ENCODE data around the gene ATP8A2.
"Not testable (repeated sequence)": the region's sequence is repeated elsewhere in the genome, so short reads cannot be mapped to it uniquely, and the experiment has no call there.

ATP8A2 gene

GRCh38 chr13:25790137-25790536 is 418.4 kb downstream of the ATP8A2 start:
- not testable (repeated sequence) for H3K79me2 ChIP-seq (ENCODE audit: control insufficient read depth, insufficient read depth, low read length, unreplicated experiment); H2AFZ ChIP-seq (ENCODE audit: low read length, unreplicated experiment); H3K27ac ChIP-seq (ENCODE audit: low read depth, low read length); H3K4me3 ChIP-seq (ENCODE audit: low read depth, low read length); H3K27me3 ChIP-seq (ENCODE audit: insufficient read depth, low read length); H3K36me3 ChIP-seq (ENCODE audit: insufficient read depth, low read length); H3K4me1 ChIP-seq (ENCODE audit: control insufficient read depth, insufficient read depth, low read length, unreplicated experiment)

GRCh38 chr13:25795277-25795676 is 423.5 kb downstream of the ATP8A2 start:
- no peak overlapping the region for H3K27ac ChIP-seq (ENCODE audit: low read depth, low read length)
- H3K27me3 ChIP-seq (ENCODE audit: insufficient read depth, low read length), result no peaks in the 10 kb centered on the region
- no peaks in the 10 kb centered on the region for H3K79me2 ChIP-seq (ENCODE audit: control insufficient read depth, insufficient read depth, low read length, unreplicated experiment)
- no peak overlapping the region for H3K4me3 ChIP-seq (ENCODE audit: low read depth, low read length)
- H3K36me3 ChIP-seq (ENCODE audit: insufficient read depth, low read length), result no peaks in the 10 kb centered on the region
- H2AFZ ChIP-seq (ENCODE audit: low read length, unreplicated experiment), result no peak overlapping the region
- H3K4me1 ChIP-seq (ENCODE audit: control insufficient read depth, insufficient read depth, low read length, unreplicated experiment), result no peaks in the 10 kb centered on the region

GRCh38 chr13:25796474-25796873 is 424.7 kb downstream of the ATP8A2 start:
- no peaks in the 10 kb centered on the region for H3K27me3 ChIP-seq (ENCODE audit: insufficient read depth, low read length)
- no peak overlapping the region for H2AFZ ChIP-seq (ENCODE audit: low read length, unreplicated experiment)
- H3K36me3 ChIP-seq (ENCODE audit: insufficient read depth, low read length), result no peaks in the 10 kb centered on the region
- no peak overlapping the region for H3K4me3 ChIP-seq (ENCODE audit: low read depth, low read length)
- no peaks in the 10 kb centered on the region for H3K4me1 ChIP-seq (ENCODE audit: control insufficient read depth, insufficient read depth, low read length, unreplicated experiment)
- no peaks in the 10 kb centered on the region for H3K79me2 ChIP-seq (ENCODE audit: control insufficient read depth, insufficient read depth, low read length, unreplicated experiment)
- no peak overlapping the region for H3K27ac ChIP-seq (ENCODE audit: low read depth, low read length)

- H3K79me2 ChIP-seq (ENCODE audit: control insufficient read depth, insufficient read depth, low read length, unreplicated experiment), result no peaks in the 10 kb centered on the region
- H3K4me1 ChIP-seq (ENCODE audit: control insufficient read depth, insufficient read depth, low read length, unreplicated experiment), result no peaks in the 10 kb centered on the region
- H3K36me3 ChIP-seq (ENCODE audit: insufficient read depth, low read length), result no peaks in the 10 kb centered on the region
- H2AFZ ChIP-seq (ENCODE audit: low read length, unreplicated experiment), result no peak overlapping the region
- H3K27ac ChIP-seq (ENCODE audit: low read depth, low read length), result no peak overlapping the region
- H3K4me3 ChIP-seq (ENCODE audit: low read depth, low read length), result no peak overlapping the region
- H3K27me3 ChIP-seq (ENCODE audit: insufficient read depth, low read length), result peaks cover 6% of the 10 kb centered on the region; the same call in 1 of the 2 replicates
These were observed 427.2 kb downstream of the ATP8A2 start for GRCh38 chr13:25798998-25799397.

- H3K36me3 ChIP-seq (ENCODE audit: insufficient read depth, low read length), result no peaks in the 10 kb centered on the region
- H3K4me3 ChIP-seq (ENCODE audit: low read depth, low read length), result no peak overlapping the region
- no peaks in the 10 kb centered on the region for H3K79me2 ChIP-seq (ENCODE audit: control insufficient read depth, insufficient read depth, low read length, unreplicated experiment)
- no peak overlapping the region for H2AFZ ChIP-seq (ENCODE audit: low read length, unreplicated experiment)
- H3K4me1 ChIP-seq (ENCODE audit: control insufficient read depth, insufficient read depth, low read length, unreplicated experiment), result no peaks in the 10 kb centered on the region
- H3K27ac ChIP-seq (ENCODE audit: low read depth, low read length), result no peak overlapping the region
- H3K27me3 ChIP-seq (ENCODE audit: insufficient read depth, low read length), result peaks cover 7% of the 10 kb centered on the region; the same call in 1 of the 2 replicates
These were observed 428.7 kb downstream of the ATP8A2 start for GRCh38 chr13:25800523-25800922.

- Histone ChIP-seq H3K4me1 (ENCODE audit: control insufficient read depth, insufficient read depth, low read length, unreplicated experiment) (no peaks in the 10 kb centered on the region), H3K4me3 (ENCODE audit: low read depth, low read length) (no peak overlapping the region), H3K27ac (ENCODE audit: low read depth, low read length) (no peak overlapping the region), H3K36me3 (ENCODE audit: insufficient read depth, low read length) (no peaks in the 10 kb centered on the region), H3K27me3 (ENCODE audit: insufficient read depth, low read length) (peaks cover 7% of the 10 kb centered on the region; the same call in 1 of the 2 replicates), H3K79me2 (ENCODE audit: control insufficient read depth, insufficient read depth, low read length, unreplicated experiment) (no peaks in the 10 kb centered on the region), H2AFZ (ENCODE audit: low read length, unreplicated experiment) (no peak overlapping the region)
These were observed 430.8 kb downstream of the ATP8A2 start for GRCh38 chr13:25802579-25802978.

GRCh38 chr13:25803641-25804040 is 431.9 kb downstream of the ATP8A2 start:
- H2AFZ ChIP-seq (ENCODE audit: low read length, unreplicated experiment), result no peak overlapping the region
- H3K27me3 ChIP-seq (ENCODE audit: insufficient read depth, low read length), result peaks cover 7% of the 10 kb centered on the region; the same call in 1 of the 2 replicates
- no peak overlapping the region for H3K27ac ChIP-seq (ENCODE audit: low read depth, low read length)
- no peaks in the 10 kb centered on the region for H3K79me2 ChIP-seq (ENCODE audit: control insufficient read depth, insufficient read depth, low read length, unreplicated experiment)
- H3K36me3 ChIP-seq (ENCODE audit: insufficient read depth, low read length), result no peaks in the 10 kb centered on the region
- no peak overlapping the region for H3K4me3 ChIP-seq (ENCODE audit: low read depth, low read length)
- H3K4me1 ChIP-seq (ENCODE audit: control insufficient read depth, insufficient read depth, low read length, unreplicated experiment), result no peaks in the 10 kb centered on the region

GRCh38 chr13:25806264-25806974 is 434.6 kb downstream of the ATP8A2 start:
- Histone ChIP-seq H3K4me1 (ENCODE audit: control insufficient read depth, insufficient read depth, low read length, unreplicated experiment) (no peaks in the 10 kb centered on the region), H2AFZ (ENCODE audit: low read length, unreplicated experiment) (no peak overlapping the region), H3K4me3 (ENCODE audit: low read depth, low read length) (no peak overlapping the region), H3K79me2 (ENCODE audit: control insufficient read depth, insufficient read depth, low read length, unreplicated experiment) (no peaks in the 10 kb centered on the region), H3K27ac (ENCODE audit: low read depth, low read length) (no peak overlapping the region), H3K27me3 (ENCODE audit: insufficient read depth, low read length) (peaks cover 7% of the 10 kb centered on the region; the same call in 1 of the 2 replicates), H3K36me3 (ENCODE audit: insufficient read depth, low read length) (no peaks in the 10 kb centered on the region)

GRCh38 chr13:25807562-25807961 is 435.8 kb downstream of the ATP8A2 start:
- Histone ChIP-seq H3K4me1 (ENCODE audit: control insufficient read depth, insufficient read depth, low read length, unreplicated experiment) (no peaks in the 10 kb centered on the region), H3K27me3 (ENCODE audit: insufficient read depth, low read length) (peaks cover 7% of the 10 kb centered on the region; the same call in 1 of the 2 replicates), H2AFZ (ENCODE audit: low read length, unreplicated experiment) (no peak overlapping the region), H3K4me3 (ENCODE audit: low read depth, low read length) (no peak overlapping the region), H3K36me3 (ENCODE audit: insufficient read depth, low read length) (no peaks in the 10 kb centered on the region), H3K79me2 (ENCODE audit: control insufficient read depth, insufficient read depth, low read length, unreplicated experiment) (no peaks in the 10 kb centered on the region), H3K27ac (ENCODE audit: low read depth, low read length) (no peak overlapping the region)

- Histone ChIP-seq H3K27ac (ENCODE audit: low read depth, low read length) (no peak overlapping the region), H3K4me1 (ENCODE audit: control insufficient read depth, insufficient read depth, low read length, unreplicated experiment) (no peaks in the 10 kb centered on the region), H3K27me3 (ENCODE audit: insufficient read depth, low read length) (no peaks in the 10 kb centered on the region), H3K79me2 (ENCODE audit: control insufficient read depth, insufficient read depth, low read length, unreplicated experiment) (no peaks in the 10 kb centered on the region), H2AFZ (ENCODE audit: low read length, unreplicated experiment) (no peak overlapping the region), H3K36me3 (ENCODE audit: insufficient read depth, low read length) (no peaks in the 10 kb centered on the region), H3K4me3 (ENCODE audit: low read depth, low read length) (no peak overlapping the region)
These were observed 439.7 kb downstream of the ATP8A2 start for GRCh38 chr13:25811506-25811905.

GRCh38 chr13:25816239-25816638 is 444.5 kb downstream of the ATP8A2 start:
- Histone ChIP-seq H3K79me2 (ENCODE audit: control insufficient read depth, insufficient read depth, low read length, unreplicated experiment) (no peaks in the 10 kb centered on the region), H3K4me1 (ENCODE audit: control insufficient read depth, insufficient read depth, low read length, unreplicated experiment) (no peaks in the 10 kb centered on the region), H3K4me3 (ENCODE audit: low read depth, low read length) (no peak overlapping the region), H3K27me3 (ENCODE audit: insufficient read depth, low read length) (no peaks in the 10 kb centered on the region; the same call in 1 of the 2 replicates), H3K36me3 (ENCODE audit: insufficient read depth, low read length) (no peaks in the 10 kb centered on the region), H2AFZ (ENCODE audit: low read length, unreplicated experiment) (no peak overlapping the region), H3K27ac (ENCODE audit: low read depth, low read length) (no peak overlapping the region)

Data from ACC112 (cell line).